ENCODE measurements around the gene TBC1D16.

Gene TBC1D16

DNA sequence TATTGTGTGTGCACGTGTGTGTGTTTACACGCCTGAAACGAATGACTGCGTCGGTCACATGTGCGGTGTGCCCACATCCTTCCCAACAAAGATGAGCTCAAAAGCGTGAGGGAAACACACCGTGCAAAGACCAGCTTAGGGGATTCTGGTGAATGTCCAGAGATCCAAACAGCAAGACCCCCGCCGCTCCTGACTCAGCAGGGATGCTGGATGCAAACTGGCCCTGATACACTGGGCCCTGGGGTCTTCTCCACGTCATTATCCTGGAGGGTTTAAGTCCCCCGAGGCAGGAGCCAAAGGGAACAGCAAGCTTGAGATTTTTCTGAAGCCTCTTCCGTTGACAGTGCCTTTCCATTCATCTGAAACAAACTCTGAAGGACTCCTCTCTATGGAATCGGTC is 59.2 kb downstream of the TBC1D16 start:
- no peak overlapping the region for H3K9ac ChIP-seq
- no peak overlapping the region for H3K4me2 ChIP-seq
- no peak overlapping the region for H3K4me3 ChIP-seq (IDR thresholded peaks at IDR 0.05; ENCODE audit: insufficient read depth, low read depth, low read length)
- no peaks in the 10 kb centered on the region for H3K79me2 ChIP-seq (ENCODE audit: insufficient read depth, low read depth)
- H3K27me3 ChIP-seq (ENCODE audit: insufficient read depth, low read depth), result no peaks in the 10 kb centered on the region
- no peaks in the 10 kb centered on the region for H3K4me1 ChIP-seq (ENCODE audit: low read depth, poor library complexity, severe bottlenecking)
- no peaks in the 10 kb centered on the region for H3K36me3 ChIP-seq (ENCODE audit: insufficient read depth)
- no peaks in the 10 kb centered on the region for H4K20me1 ChIP-seq (ENCODE audit: insufficient read depth)
- TF ChIP-seq, protein P1, sequence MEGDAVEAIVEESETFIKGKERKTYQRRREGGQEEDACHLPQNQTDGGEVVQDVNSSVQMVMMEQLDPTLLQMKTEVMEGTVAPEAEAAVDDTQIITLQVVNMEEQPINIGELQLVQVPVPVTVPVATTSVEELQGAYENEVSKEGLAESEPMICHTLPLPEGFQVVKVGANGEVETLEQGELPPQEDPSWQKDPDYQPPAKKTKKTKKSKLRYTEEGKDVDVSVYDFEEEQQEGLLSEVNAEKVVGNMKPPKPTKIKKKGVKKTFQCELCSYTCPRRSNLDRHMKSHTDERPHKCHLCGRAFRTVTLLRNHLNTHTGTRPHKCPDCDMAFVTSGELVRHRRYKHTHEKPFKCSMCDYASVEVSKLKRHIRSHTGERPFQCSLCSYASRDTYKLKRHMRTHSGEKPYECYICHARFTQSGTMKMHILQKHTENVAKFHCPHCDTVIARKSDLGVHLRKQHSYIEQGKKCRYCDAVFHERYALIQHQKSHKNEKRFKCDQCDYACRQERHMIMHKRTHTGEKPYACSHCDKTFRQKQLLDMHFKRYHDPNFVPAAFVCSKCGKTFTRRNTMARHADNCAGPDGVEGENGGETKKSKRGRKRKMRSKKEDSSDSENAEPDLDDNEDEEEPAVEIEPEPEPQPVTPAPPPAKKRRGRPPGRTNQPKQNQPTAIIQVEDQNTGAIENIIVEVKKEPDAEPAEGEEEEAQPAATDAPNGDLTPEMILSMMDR (conservative IDR thresholded peaks at IDR 0.05; ENCODE audit: low read depth, low read length), result no peak
- H2AFZ ChIP-seq (ENCODE audit: low read depth), result no peak overlapping the region
- H3K27ac ChIP-seq, result no peak overlapping the region

DNA sequence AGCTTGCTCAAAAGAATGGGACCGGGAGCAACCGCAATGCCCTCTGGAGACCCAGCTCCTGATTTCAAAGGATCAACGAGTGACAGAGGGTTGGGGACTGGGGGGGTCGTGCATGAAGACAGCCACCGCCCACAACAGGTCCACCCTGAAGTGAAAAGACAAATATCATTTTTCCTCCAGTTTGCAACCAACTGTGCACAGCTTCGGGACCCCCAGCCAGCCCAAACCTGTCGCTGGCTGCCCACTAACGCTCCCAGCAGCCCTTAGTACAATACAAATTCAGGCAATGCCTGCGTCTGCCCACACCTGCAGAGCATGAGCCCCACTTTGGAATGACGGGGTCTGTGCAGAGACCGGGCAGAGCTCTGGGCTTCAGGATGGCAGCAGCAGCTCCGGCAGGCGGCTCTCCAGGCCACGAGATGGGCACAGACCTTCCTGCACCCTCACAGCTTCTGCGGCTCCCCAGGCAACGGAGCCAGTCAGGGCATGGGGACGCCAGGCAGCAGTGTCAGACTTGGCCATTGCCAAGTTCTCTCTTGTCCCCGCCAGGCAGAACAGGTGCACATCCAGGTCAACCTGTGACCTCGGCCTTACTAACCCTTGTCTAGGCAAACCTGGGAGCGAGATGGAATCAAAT is 60.1 kb downstream of the TBC1D16 start:
- H2AFZ ChIP-seq (ENCODE audit: low read depth), result no peak overlapping the region
- H3K4me1 ChIP-seq (ENCODE audit: low read depth, poor library complexity, severe bottlenecking), result no peaks in the 10 kb centered on the region
- H4K20me1 ChIP-seq (ENCODE audit: insufficient read depth), result no peaks in the 10 kb centered on the region
- no peak overlapping the region for H3K9ac ChIP-seq
- H3K79me2 ChIP-seq (ENCODE audit: insufficient read depth, low read depth), result no peaks in the 10 kb centered on the region
- H3K36me3 ChIP-seq (ENCODE audit: insufficient read depth), result no peaks in the 10 kb centered on the region
- H3K4me3 ChIP-seq (IDR thresholded peaks at IDR 0.05; ENCODE audit: insufficient read depth, low read depth, low read length), result no peak overlapping the region
- H3K4me2 ChIP-seq, result no peak overlapping the region
- H3K27me3 ChIP-seq (ENCODE audit: insufficient read depth, low read depth), result no peaks in the 10 kb centered on the region
- no peak overlapping the region for H3K27ac ChIP-seq
- TF ChIP-seq, protein P1 (conservative IDR thresholded peaks at IDR 0.05; ENCODE audit: low read depth, low read length), result no peak

DNA sequence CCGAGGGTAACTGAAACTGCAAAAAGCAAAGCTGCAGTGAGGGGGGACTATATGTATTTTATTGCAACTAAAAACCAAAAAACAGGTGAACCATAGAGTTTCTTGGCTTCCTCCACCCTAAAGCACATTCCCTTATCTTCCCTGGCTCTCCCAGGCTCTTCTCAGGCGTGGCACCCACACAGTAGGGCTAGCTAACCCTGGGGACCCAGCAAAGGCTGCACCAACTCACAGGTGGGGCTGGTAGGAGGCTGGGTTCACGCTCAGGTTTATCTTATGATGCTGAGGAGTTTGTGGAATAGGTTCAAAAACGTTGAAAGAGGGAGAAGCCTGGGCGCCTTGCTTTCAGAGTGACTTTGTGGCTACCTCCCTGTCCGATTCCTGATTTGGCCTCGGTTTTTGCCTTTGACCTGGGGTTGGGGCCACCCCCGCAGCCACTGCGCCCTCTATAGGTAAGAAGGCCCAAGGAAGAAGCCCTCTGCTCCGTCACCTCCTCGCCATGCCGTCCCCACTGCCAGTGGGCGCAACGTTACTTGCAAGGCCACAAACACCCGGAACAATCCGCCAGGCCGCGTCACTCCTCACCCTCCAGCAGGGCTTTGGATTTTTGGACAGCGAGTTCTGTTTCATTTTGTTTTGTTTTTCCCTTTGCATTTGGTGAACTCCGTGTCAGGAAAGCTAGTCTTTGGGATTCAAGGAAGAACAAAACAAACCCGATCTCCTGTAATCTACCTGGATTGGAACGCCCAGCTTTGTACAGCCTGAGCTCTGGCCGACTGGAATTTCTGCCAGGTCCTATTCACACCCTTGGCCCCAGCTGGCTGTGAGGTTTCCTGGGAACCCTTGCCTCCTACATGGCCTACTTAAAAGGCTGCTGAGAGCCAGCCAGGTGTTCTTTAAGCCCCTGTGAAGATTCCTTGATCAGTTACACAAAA is 60.8 kb downstream of the TBC1D16 start:
- Histone ChIP-seq H3K4me2 (no peak overlapping the region), H3K4me1 (ENCODE audit: low read depth, poor library complexity, severe bottlenecking) (no peaks in the 10 kb centered on the region), H3K79me2 (ENCODE audit: insufficient read depth, low read depth) (no peaks in the 10 kb centered on the region), H3K4me3 (IDR thresholded peaks at IDR 0.05; ENCODE audit: insufficient read depth, low read depth, low read length) (no peak overlapping the region), H4K20me1 (ENCODE audit: insufficient read depth) (no peaks in the 10 kb centered on the region), H3K9ac (no peak overlapping the region), H3K27ac (no peak overlapping the region), H2AFZ (ENCODE audit: low read depth) (no peak overlapping the region), H3K27me3 (ENCODE audit: insufficient read depth, low read depth) (no peaks in the 10 kb centered on the region), H3K36me3 (ENCODE audit: insufficient read depth) (no peaks in the 10 kb centered on the region)
- TF ChIP-seq, protein P1 (conservative IDR thresholded peaks at IDR 0.05; ENCODE audit: low read depth, low read length), result no peak; the same call in 1 of the 2 replicates

DNA sequence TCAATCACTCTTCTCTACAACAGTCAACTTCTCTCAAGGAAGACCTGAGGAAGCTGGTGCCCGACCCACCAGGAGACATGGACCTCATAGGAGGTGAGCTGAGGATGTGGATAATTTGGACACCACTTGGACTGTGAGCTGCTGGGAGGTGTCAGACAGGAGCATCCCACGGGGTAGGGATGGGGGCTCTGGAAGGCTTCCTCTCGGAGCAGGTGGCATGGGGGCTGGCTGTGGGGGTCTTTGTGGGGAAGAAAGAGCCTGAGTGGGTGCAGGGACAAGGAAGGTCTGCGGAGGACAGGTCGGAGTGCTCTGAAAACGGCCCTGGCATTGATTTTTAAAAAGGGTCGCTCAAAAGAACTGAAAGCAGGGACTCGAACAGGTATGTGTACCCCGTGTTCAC is 64.0 kb downstream of the TBC1D16 start:
- H4K20me1 ChIP-seq (ENCODE audit: insufficient read depth), result no peaks in the 10 kb centered on the region
- no peak overlapping the region for H3K9ac ChIP-seq
- no peaks in the 10 kb centered on the region for H3K27me3 ChIP-seq (ENCODE audit: insufficient read depth, low read depth)
- no peaks in the 10 kb centered on the region for H3K4me1 ChIP-seq (ENCODE audit: low read depth, poor library complexity, severe bottlenecking)
- H3K27ac ChIP-seq, result no peak overlapping the region
- TF ChIP-seq, protein P1 (conservative IDR thresholded peaks at IDR 0.05; ENCODE audit: low read depth, low read length), result no peak
- no peak overlapping the region for H3K4me2 ChIP-seq
- H3K4me3 ChIP-seq (IDR thresholded peaks at IDR 0.05; ENCODE audit: insufficient read depth, low read depth, low read length), result no peak overlapping the region
- no peak overlapping the region for H2AFZ ChIP-seq (ENCODE audit: low read depth)
- no peaks in the 10 kb centered on the region for H3K79me2 ChIP-seq (ENCODE audit: insufficient read depth, low read depth)
- no peaks in the 10 kb centered on the region for H3K36me3 ChIP-seq (ENCODE audit: insufficient read depth)

All from KMS-11 (cell line).